Measurements from ENCODE around the gene TMTC1.

DNA sequence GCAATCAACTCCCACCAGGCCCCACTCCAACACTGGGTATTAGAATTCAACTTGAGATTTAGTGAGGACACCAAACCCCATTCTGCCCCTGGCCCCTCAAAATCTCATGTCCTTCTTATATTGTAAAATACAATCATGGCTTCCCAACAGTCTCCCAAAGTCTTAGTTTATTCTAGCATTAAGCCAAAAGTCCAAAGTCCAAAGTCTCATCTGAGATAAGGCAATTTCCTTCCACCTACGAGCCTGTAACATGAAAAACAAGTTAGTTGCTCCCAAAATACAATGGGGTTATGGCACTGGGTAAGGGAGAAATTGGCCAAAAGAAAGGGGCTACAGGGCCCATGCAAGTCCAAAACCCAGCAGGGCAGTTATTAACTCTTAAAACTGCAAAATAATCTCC, 46.6 kb upstream of the TMTC1 start:
- TF ChIP-seq, protein P1, sequence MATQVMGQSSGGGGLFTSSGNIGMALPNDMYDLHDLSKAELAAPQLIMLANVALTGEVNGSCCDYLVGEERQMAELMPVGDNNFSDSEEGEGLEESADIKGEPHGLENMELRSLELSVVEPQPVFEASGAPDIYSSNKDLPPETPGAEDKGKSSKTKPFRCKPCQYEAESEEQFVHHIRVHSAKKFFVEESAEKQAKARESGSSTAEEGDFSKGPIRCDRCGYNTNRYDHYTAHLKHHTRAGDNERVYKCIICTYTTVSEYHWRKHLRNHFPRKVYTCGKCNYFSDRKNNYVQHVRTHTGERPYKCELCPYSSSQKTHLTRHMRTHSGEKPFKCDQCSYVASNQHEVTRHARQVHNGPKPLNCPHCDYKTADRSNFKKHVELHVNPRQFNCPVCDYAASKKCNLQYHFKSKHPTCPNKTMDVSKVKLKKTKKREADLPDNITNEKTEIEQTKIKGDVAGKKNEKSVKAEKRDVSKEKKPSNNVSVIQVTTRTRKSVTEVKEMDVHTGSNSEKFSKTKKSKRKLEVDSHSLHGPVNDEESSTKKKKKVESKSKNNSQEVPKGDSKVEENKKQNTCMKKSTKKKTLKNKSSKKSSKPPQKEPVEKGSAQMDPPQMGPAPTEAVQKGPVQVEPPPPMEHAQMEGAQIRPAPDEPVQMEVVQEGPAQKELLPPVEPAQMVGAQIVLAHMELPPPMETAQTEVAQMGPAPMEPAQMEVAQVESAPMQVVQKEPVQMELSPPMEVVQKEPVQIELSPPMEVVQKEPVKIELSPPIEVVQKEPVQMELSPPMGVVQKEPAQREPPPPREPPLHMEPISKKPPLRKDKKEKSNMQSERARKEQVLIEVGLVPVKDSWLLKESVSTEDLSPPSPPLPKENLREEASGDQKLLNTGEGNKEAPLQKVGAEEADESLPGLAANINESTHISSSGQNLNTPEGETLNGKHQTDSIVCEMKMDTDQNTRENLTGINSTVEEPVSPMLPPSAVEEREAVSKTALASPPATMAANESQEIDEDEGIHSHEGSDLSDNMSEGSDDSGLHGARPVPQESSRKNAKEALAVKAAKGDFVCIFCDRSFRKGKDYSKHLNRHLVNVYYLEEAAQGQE (IDR thresholded peaks at IDR 0.05; ENCODE audit: unreplicated experiment) = no peak
- no peak for TF ChIP-seq EZH2 (IDR thresholded peaks at IDR 0.05; ENCODE audit: low read depth, unreplicated experiment)
- TF ChIP-seq, protein P2, sequence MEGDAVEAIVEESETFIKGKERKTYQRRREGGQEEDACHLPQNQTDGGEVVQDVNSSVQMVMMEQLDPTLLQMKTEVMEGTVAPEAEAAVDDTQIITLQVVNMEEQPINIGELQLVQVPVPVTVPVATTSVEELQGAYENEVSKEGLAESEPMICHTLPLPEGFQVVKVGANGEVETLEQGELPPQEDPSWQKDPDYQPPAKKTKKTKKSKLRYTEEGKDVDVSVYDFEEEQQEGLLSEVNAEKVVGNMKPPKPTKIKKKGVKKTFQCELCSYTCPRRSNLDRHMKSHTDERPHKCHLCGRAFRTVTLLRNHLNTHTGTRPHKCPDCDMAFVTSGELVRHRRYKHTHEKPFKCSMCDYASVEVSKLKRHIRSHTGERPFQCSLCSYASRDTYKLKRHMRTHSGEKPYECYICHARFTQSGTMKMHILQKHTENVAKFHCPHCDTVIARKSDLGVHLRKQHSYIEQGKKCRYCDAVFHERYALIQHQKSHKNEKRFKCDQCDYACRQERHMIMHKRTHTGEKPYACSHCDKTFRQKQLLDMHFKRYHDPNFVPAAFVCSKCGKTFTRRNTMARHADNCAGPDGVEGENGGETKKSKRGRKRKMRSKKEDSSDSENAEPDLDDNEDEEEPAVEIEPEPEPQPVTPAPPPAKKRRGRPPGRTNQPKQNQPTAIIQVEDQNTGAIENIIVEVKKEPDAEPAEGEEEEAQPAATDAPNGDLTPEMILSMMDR (conservative IDR thresholded peaks at IDR 0.05; ENCODE audit: low read depth in 2 of 2) = no peak
- TF ChIP-seq EZH2phosphoT487 (IDR thresholded peaks at IDR 0.05; ENCODE audit: unreplicated experiment) = no peak
- no peak for TF ChIP-seq POLR2AphosphoS5 (IDR thresholded peaks at IDR 0.05; ENCODE audit: low read depth)
- no peak for TF ChIP-seq ZNF331 (CRISPR knock-in tag; IDR thresholded peaks at IDR 0.05; ENCODE audit: low read depth)
- no peak for TF ChIP-seq JUNB (IDR thresholded peaks at IDR 0.05; ENCODE audit: unreplicated experiment)
- no peak for TF ChIP-seq NANOG (IDR thresholded peaks at IDR 0.05; ENCODE audit: borderline replicate concordance)
- TF ChIP-seq, protein P3, sequence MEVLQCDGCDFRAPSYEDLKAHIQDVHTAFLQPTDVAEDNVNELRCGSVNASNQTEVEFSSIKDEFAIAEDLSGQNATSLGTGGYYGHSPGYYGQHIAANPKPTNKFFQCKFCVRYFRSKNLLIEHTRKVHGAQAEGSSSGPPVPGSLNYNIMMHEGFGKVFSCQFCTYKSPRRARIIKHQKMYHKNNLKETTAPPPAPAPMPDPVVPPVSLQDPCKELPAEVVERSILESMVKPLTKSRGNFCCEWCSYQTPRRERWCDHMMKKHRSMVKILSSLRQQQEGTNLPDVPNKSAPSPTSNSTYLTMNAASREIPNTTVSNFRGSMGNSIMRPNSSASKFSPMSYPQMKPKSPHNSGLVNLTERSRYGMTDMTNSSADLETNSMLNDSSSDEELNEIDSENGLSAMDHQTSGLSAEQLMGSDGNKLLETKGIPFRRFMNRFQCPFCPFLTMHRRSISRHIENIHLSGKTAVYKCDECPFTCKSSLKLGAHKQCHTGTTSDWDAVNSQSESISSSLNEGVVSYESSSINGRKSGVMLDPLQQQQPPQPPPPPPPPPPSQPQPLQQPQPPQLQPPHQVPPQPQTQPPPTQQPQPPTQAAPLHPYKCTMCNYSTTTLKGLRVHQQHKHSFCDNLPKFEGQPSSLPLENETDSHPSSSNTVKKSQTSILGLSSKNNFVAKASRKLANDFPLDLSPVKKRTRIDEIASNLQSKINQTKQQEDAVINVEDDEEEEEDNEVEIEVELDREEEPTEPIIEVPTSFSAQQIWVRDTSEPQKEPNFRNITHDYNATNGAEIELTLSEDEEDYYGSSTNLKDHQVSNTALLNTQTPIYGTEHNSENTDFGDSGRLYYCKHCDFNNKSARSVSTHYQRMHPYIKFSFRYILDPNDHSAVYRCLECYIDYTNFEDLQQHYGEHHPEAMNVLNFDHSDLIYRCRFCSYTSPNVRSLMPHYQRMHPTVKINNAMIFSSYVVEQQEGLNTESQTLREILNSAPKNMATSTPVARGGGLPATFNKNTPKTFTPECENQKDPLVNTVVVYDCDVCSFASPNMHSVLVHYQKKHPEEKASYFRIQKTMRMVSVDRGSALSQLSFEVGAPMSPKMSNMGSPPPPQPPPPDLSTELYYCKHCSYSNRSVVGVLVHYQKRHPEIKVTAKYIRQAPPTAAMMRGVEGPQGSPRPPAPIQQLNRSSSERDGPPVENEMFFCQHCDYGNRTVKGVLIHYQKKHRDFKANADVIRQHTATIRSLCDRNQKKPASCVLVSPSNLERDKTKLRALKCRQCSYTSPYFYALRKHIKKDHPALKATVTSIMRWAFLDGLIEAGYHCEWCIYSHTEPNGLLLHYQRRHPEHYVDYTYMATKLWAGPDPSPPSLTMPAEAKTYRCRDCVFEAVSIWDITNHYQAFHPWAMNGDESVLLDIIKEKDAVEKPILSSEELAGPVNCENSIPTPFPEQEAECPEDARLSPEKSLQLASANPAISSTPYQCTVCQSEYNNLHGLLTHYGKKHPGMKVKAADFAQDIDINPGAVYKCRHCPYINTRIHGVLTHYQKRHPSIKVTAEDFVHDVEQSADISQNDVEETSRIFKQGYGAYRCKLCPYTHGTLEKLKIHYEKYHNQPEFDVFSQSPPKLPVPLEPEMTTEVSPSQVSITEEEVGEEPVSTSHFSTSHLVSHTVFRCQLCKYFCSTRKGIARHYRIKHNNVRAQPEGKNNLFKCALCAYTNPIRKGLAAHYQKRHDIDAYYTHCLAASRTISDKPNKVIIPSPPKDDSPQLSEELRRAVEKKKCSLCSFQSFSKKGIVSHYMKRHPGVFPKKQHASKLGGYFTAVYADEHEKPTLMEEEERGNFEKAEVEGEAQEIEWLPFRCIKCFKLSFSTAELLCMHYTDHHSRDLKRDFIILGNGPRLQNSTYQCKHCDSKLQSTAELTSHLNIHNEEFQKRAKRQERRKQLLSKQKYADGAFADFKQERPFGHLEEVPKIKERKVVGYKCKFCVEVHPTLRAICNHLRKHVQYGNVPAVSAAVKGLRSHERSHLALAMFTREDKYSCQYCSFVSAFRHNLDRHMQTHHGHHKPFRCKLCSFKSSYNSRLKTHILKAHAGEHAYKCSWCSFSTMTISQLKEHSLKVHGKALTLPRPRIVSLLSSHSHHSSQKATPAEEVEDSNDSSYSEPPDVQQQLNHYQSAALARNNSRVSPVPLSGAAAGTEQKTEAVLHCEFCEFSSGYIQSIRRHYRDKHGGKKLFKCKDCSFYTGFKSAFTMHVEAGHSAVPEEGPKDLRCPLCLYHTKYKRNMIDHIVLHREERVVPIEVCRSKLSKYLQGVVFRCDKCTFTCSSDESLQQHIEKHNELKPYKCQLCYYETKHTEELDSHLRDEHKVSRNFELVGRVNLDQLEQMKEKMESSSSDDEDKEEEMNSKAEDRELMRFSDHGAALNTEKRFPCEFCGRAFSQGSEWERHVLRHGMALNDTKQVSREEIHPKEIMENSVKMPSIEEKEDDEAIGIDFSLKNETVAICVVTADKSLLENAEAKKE (CRISPR knock-in tag; IDR thresholded peaks at IDR 0.05) = no peak
